Mesothelial cell of epicardium (in vitro differentiated cells): ENCODE data around the gene ZMYND8. TPM values are rescaled to one million over a fixed set of nuclear protein-coding genes. Genes with fewer than 3 reads are reported as not detected.

ENCODE experiments used
- DNase-seq, 2 experiments: peaks; one replicate each; pipeline ENCODE4 v3.0.0; 2021; ENCODE audit warnings: low spot score in 2 of 2; ENCODE audit not compliant: unreplicated experiment in 2 of 2
- H3K27ac Mint-ChIP-seq: 2 replicates; pipeline ENCODE4 v1.8.0; 2021; ENCODE audit warnings: mixed read lengths
- H3K27me3 Mint-ChIP-seq: 2 replicates; pipeline ENCODE4 v1.8.0; 2021; ENCODE audit warnings: low read depth, mixed read lengths
- H3K36me3 Mint-ChIP-seq: 2 replicates; pipeline ENCODE4 v1.8.0; 2021; ENCODE audit warnings: mixed read lengths
- H3K4me1 Mint-ChIP-seq: 2 replicates; pipeline ENCODE4 v1.8.0; 2021; ENCODE audit warnings: mixed read lengths
- H3K4me3 Mint-ChIP-seq: 2 replicates; pipeline ENCODE4 v1.8.0; 2021; ENCODE audit warnings: mild to moderate bottlenecking, moderate library complexity, mixed read lengths
- H3K9me3 Mint-ChIP-seq: 2 replicates; pipeline ENCODE4 v1.8.0; 2021; ENCODE audit warnings: mixed read lengths
- total RNA-seq: library from RNA; stranded (reverse); gene quantifications from 3 replicates; pipeline ENCODE4 v1.2.1, GENCODE V29; 2021
- TF ChIP-seq, protein P1 (sequence below): fragments of 200-600 bp; sonication (generic); IDR thresholded peaks from one replicate; pipeline ENCODE4 v1.5.0; 2021; ENCODE audit warnings: antibody characterized with exemption; ENCODE audit not compliant: unreplicated experiment

The ZMYND8 gene
- total RNA-seq, 1 donor from 2014 or later: 120 TPM

DNA sequence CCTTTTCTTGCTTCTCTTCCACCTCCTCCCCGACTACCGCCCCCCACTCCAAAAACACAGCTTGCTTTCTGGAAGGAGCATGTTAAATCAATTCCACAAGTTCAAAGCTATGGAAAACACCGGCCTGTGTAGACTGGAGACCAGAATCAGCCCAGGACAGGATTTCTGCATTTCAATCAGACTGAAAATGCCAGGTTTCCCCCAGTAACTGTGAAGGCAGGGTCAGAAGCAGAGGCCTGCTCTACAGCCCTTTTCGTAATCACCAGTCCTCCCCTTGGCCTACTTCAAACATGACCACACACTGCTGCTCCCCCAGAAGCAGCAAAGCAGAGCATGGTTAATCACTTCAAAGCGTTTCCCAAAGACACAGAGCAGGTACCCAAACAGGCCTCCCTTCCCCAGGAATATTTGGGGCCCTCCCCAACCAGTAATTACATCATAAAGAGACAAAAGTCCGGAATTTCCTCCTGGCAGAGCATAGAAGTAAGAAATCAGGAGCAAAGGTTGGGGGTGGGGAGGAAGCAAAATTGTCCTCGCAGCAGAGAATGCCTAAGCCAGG, 38.4 kb downstream of the ZMYND8 start:
- Mint-ChIP-seq H3K9me3 (no peaks in the 10 kb centered on the region), H3K27ac (peak overlapping the region; percentile 100), H3K4me1 (peaks cover 68% of the 10 kb centered on the region), H3K4me3 (peak overlapping the region; percentile 47), H3K27me3 (no peaks in the 10 kb centered on the region), H3K36me3 (peaks cover 2% of the 10 kb centered on the region)
- peak in 1 of 2 experiments; percentile 40 for DNase-seq
- TF ChIP-seq, protein P1, sequence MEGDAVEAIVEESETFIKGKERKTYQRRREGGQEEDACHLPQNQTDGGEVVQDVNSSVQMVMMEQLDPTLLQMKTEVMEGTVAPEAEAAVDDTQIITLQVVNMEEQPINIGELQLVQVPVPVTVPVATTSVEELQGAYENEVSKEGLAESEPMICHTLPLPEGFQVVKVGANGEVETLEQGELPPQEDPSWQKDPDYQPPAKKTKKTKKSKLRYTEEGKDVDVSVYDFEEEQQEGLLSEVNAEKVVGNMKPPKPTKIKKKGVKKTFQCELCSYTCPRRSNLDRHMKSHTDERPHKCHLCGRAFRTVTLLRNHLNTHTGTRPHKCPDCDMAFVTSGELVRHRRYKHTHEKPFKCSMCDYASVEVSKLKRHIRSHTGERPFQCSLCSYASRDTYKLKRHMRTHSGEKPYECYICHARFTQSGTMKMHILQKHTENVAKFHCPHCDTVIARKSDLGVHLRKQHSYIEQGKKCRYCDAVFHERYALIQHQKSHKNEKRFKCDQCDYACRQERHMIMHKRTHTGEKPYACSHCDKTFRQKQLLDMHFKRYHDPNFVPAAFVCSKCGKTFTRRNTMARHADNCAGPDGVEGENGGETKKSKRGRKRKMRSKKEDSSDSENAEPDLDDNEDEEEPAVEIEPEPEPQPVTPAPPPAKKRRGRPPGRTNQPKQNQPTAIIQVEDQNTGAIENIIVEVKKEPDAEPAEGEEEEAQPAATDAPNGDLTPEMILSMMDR: no peak

GRCh38 chr20:47317127-47317895, 39.2 kb downstream of the ZMYND8 start:
- Mint-ChIP-seq H3K36me3 (peaks cover 5% of the 10 kb centered on the region), H3K9me3 (no peaks in the 10 kb centered on the region), H3K27me3 (no peaks in the 10 kb centered on the region), H3K4me3 (no peak overlapping the region), H3K27ac (peak overlapping the region; percentile 100), H3K4me1 (peaks cover 71% of the 10 kb centered on the region)
- DNase-seq: no peak
- TF ChIP-seq, protein P1: no peak

DNA sequence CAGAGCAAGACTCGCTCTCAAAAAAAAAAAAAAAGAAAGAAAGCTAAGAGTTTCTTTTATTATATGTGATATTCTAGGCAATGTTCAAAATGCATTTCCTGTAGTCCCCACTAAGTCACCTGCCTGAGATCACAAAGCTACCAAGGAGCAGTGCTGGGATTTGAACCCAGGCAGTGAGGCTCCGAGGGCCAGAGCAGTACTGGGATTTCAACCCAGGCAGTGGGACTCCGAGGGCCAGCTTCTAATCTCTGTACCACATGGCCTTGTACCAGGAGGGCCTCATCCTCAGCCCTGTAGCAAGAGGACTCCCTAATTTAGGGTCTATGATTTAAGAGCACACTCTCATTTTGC, 39.7 kb downstream of the ZMYND8 start:
- no peaks in the 10 kb centered on the region for H3K9me3 Mint-ChIP-seq
- H3K27ac Mint-ChIP-seq: peak overlapping the region; percentile 100

DNA sequence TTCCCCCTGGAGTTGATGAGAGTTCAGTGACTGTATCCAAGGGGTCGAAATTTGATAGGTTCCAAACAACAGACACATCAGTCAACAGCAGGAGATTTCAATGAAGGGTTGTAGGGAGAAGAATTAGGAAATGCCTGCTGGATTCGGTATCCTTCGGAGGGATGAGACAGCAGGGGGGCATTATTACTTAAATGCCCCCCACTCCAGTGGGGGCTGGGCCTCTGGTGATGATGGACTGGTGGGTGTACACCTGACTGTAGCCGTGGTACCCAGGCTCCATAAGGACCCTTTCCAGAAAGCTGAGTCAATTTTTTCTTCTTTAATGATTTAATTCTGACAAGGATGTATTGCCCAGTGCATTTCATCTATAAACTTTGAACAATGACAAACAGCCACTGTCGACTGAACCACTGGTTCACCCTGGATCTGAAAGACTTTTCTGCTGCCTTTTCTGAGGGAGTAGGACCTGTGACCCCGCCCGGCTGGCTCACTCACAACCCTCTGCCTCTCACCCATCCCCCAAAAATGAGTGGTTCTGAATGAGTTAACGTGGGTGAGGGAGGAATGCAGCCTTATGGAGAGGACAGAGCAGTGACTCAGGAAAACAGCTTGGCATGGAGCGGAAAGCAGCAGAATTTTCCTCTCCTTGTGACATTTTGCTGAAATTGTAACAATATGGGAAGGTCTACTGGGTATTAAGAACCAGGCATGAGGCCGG, 41.0 kb downstream of the ZMYND8 start:
- Mint-ChIP-seq H3K9me3 (no peaks in the 10 kb centered on the region), H3K27me3 (no peaks in the 10 kb centered on the region), H3K4me1 (peaks cover 62% of the 10 kb centered on the region), H3K27ac (peak overlapping the region; percentile 100), H3K4me3 (peak overlapping the region; percentile 10), H3K36me3 (peaks cover 11% of the 10 kb centered on the region)
- DNase-seq: no peak
- TF ChIP-seq, protein P1: no peak

More for the DNA sequence above, 39.7 kb downstream of the ZMYND8 start:
- Mint-ChIP-seq H3K4me1 (peaks cover 73% of the 10 kb centered on the region), H3K27me3 (no peaks in the 10 kb centered on the region), H3K36me3 (peaks cover 6% of the 10 kb centered on the region), H3K4me3 (no peak overlapping the region)
- TF ChIP-seq, protein P1: no peak
- DNase-seq: no peak

DNA sequence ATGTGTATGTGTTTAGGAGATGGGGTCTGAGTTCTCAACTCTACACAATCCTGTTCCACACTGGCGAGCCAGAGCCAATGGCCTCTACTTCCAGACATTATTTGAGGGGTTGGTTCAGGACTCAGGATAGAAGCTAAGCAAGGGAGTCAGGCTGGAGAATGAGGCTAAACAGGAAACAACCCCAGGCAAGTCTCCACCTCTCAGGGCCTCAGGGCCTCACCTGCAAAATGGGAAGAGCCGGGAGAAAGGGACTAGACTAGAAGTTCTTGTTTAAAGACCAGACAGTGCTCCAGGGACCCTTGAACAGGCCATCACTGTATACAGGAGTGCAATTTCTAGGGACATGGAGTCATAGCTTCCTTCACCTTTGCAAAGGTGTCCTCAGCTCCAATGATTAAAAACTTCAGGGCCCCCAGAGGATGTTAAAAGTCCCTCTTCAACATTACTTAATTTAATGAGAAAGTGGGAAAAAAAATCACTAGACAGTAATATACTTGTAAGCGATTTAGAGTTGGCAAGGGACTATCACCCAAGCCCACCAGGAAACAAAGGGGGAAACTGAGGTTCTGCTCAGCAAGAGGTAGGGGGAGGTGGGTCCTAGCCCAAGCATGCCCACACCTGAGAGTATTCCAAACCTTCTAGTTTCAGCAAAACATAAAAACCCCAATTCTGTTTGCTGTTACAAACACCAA, 41.7 kb downstream of the ZMYND8 start:
- peaks cover 60% of the 10 kb centered on the region for H3K4me1 Mint-ChIP-seq

More for the DNA sequence above, 41.7 kb downstream of the ZMYND8 start:
- Mint-ChIP-seq H3K27me3 (no peaks in the 10 kb centered on the region), H3K4me3 (no peak overlapping the region), H3K9me3 (no peaks in the 10 kb centered on the region), H3K36me3 (peaks cover 11% of the 10 kb centered on the region), H3K27ac (peak overlapping the region; percentile 100)
- TF ChIP-seq, protein P1: no peak
- DNase-seq: no peak
